Loucy (cell line): Measurements from ENCODE around the gene MTMR1.

Experiments
- H2AFZ ChIP-seq: fragments of 200-600 bp; sonication (generic); 2 replicates; pipeline ENCODE4 v1.6.0; 2016; ENCODE audit warnings: antibody characterized with exemption, mild to moderate bottlenecking, low read length, moderate library complexity
- H3F3A ChIP-seq: fragments of 200-600 bp; 2 replicates; pipeline ENCODE4 v1.6.0; 2016; ENCODE audit warnings: antibody characterized with exemption, low read depth, mild to moderate bottlenecking
- H3K27me3 ChIP-seq: fragments of 200-600 bp; sonication (generic); 2 replicates; pipeline ENCODE4 v1.6.1; 2014; ENCODE audit warnings: low read length, mild to moderate bottlenecking; ENCODE audit not compliant: insufficient read depth, poor library complexity, severe bottlenecking
- H3K36me3 ChIP-seq: fragments of 200-600 bp; sonication (generic); 2 replicates; pipeline ENCODE4 v1.6.1; 2016; ENCODE audit warnings: low read length; ENCODE audit not compliant: insufficient read depth
- H3K4me1 ChIP-seq: fragments of 200-600 bp; sonication (generic); 2 replicates; pipeline ENCODE4 v1.5.1; 2014; ENCODE audit warnings: low read length, mild to moderate bottlenecking; ENCODE audit not compliant: insufficient read depth, poor library complexity, severe bottlenecking
- H3K4me2 ChIP-seq: fragments of 200-600 bp; sonication (generic); 2 replicates; pipeline ENCODE4 v1.6.0; 2014; ENCODE audit warnings: antibody characterized with exemption, low read length, low read depth, mild to moderate bottlenecking; ENCODE audit not compliant: poor library complexity, severe bottlenecking
- H3K4me3 ChIP-seq: fragments of 200-600 bp; sonication (generic); 2 replicates; pipeline ENCODE4 v1.5.1; 2014; ENCODE audit warnings: low read length, mild to moderate bottlenecking, mixed read lengths; ENCODE audit not compliant: poor library complexity, severe bottlenecking
- H3K79me2 ChIP-seq: fragments of 200-600 bp; sonication (generic); 2 replicates; pipeline ENCODE4 v1.6.1; 2014; ENCODE audit warnings: low read length; ENCODE audit not compliant: insufficient read depth
- H3K9ac ChIP-seq: fragments of 200-600 bp; sonication (generic); 2 replicates; pipeline ENCODE4 v1.6.0; 2014; ENCODE audit warnings: mild to moderate bottlenecking, low read depth, low read length, moderate library complexity; ENCODE audit not compliant: poor library complexity, severe bottlenecking
- H3K9me2 ChIP-seq: fragments of 200-600 bp; sonication (generic); replicated peaks from 2 replicates; pipeline ENCODE4 v1.6.1; 2016; ENCODE audit warnings: low read depth, low read length, mixed read lengths
- H3K9me3 ChIP-seq: fragments of 200-600 bp; sonication (generic); 2 replicates; pipeline ENCODE4 v1.6.1; 2014; ENCODE audit warnings: mild to moderate bottlenecking, antibody characterized with exemption, low read length, low read depth; ENCODE audit not compliant: insufficient read depth
- H4K20me1 ChIP-seq: fragments of 200-600 bp; sonication (generic); 2 replicates; pipeline ENCODE4 v1.6.0; 2014; ENCODE audit warnings: antibody characterized with exemption, low read length, mild to moderate bottlenecking; ENCODE audit not compliant: insufficient read depth, poor library complexity, severe bottlenecking
- CTCF ChIP-seq: fragments of 200-600 bp; sonication (generic); conservative IDR thresholded peaks from 2 replicates; pipeline ENCODE4 v1.5.1; 2014; ENCODE audit warnings: mild to moderate bottlenecking, antibody characterized with exemption, low read length
- EZH2phosphoT487 ChIP-seq: fragments of 200-600 bp; IDR thresholded peaks from 2 replicates; pipeline ENCODE4 v1.6.1; 2018; ENCODE audit warnings: antibody characterized with exemption, mild to moderate bottlenecking, moderate library complexity, borderline replicate concordance

MTMR1 gene

DNA sequence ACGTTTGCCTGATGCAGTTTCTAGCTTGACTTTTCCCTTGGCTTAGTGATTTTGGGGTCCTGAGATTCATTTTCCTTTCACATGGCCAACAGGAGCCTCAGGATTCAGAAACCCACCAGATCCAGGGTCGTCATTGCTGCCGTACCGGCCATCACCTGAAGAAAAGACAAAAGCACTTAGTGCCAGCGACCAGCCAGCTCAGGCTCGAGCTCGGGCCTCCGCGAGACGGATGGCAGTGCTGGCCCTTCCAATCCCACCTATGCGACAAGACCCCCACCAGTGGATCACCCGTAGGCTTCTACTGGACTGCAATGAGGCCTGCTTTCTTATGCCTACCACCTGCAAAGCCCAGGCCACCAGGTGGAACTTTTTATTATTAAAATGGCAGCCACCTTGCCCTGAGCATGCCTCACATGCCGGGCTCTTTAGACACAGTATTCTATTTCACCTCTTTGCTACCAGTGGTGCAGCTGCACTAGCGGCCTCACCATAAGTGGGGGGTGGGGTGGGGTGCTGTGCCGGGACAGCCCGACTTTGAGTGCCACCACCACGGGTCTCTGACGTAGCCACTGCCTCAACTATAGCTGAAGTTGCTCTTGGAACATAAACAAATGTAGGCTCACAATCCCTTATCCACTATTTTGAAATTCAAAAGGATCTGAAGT, 84.3 kb downstream of the MTMR1 start:
- H2AFZ ChIP-seq, result no peak overlapping the region
- H4K20me1 ChIP-seq, result no peaks in the 10 kb centered on the region
- no peaks in the 10 kb centered on the region for H3K9me2 ChIP-seq
- H3K27me3 ChIP-seq, result no peaks in the 10 kb centered on the region
- TF ChIP-seq CTCF, result no peak
- no peak for TF ChIP-seq EZH2phosphoT487
- no peaks in the 10 kb centered on the region for H3K79me2 ChIP-seq
- no peak overlapping the region for H3K9ac ChIP-seq
- H3K36me3 ChIP-seq, result no peaks in the 10 kb centered on the region
- H3K4me1 ChIP-seq, result no peaks in the 10 kb centered on the region
- H3F3A ChIP-seq, result no peaks in the 10 kb centered on the region
- no peak overlapping the region for H3K4me2 ChIP-seq
- no peaks in the 10 kb centered on the region for H3K9me3 ChIP-seq
- no peak overlapping the region for H3K4me3 ChIP-seq

DNA sequence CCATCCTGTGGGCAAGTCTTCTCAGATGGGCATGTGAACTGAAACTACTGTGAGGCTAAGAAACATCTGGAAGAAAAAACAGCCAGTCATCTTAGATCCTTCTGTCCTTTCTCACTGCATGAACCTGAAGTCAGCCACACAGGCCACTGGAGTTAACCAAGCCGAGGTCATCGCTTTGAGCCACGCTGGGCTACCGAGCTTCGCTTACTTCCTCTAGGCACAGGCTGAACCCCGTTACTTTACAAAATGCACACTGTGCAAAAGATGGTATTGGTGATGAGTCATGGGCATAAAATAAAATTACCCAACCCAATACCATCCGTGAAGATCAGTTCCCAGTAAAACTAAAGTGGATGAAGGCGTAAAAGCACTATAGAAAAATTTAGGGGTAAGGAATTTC, 86.2 kb downstream of the MTMR1 start:
- Histone ChIP-seq H4K20me1 (no peaks in the 10 kb centered on the region), H3K9me2 (no peaks in the 10 kb centered on the region), H3K4me3 (no peak overlapping the region), H3K4me1 (no peaks in the 10 kb centered on the region), H3K36me3 (no peaks in the 10 kb centered on the region), H3K9me3 (no peaks in the 10 kb centered on the region), H3K9ac (no peak overlapping the region), H3K79me2 (no peaks in the 10 kb centered on the region), H3K4me2 (no peak overlapping the region), H3K27me3 (no peaks in the 10 kb centered on the region), H2AFZ (no peak overlapping the region), H3F3A (no peaks in the 10 kb centered on the region)
- TF ChIP-seq CTCF, result no peak
- TF ChIP-seq EZH2phosphoT487, result no peak

GRCh38 chrX:150781677-150782076, 88.5 kb downstream of the MTMR1 start:
- no peak for TF ChIP-seq CTCF
- TF ChIP-seq EZH2phosphoT487, result no peak
- Histone ChIP-seq H3K4me3 (no peak overlapping the region), H3K27me3 (no peaks in the 10 kb centered on the region), H3F3A (no peaks in the 10 kb centered on the region), H3K9ac (no peak overlapping the region), H3K36me3 (no peaks in the 10 kb centered on the region), H3K79me2 (no peaks in the 10 kb centered on the region), H3K4me1 (no peaks in the 10 kb centered on the region), H3K9me2 (no peaks in the 10 kb centered on the region), H2AFZ (no peak overlapping the region), H3K9me3 (no peaks in the 10 kb centered on the region), H3K4me2 (no peak overlapping the region), H4K20me1 (no peaks in the 10 kb centered on the region)
